Nephron progenitor cell (in vitro differentiated cells): ENCODE data around the gene ALG1L2.
"Not testable (repeated sequence)": the region's sequence is repeated elsewhere in the genome, so short reads cannot be mapped to it uniquely, and the experiment has no call there.

ENCODE experiments used
- DNase-seq: peaks from one replicate; pipeline ENCODE4 v3.0.0; 2021
- H3K27ac Mint-ChIP-seq: 2 replicates; pipeline ENCODE4 v1.8.0; 2021; ENCODE audit warnings: mild to moderate bottlenecking, moderate library complexity, mixed read lengths
- H3K27me3 Mint-ChIP-seq: 2 replicates; pipeline ENCODE4 v1.8.0; 2021; ENCODE audit warnings: mild to moderate bottlenecking, low read depth, mixed read lengths; ENCODE audit not compliant: poor library complexity
- H3K36me3 Mint-ChIP-seq: 2 replicates; pipeline ENCODE4 v1.8.0; 2021; ENCODE audit warnings: low read depth, mixed read lengths
- H3K4me1 Mint-ChIP-seq: 2 replicates; pipeline ENCODE4 v1.8.0; 2021; ENCODE audit warnings: mixed read lengths
- H3K4me3 Mint-ChIP-seq: 2 replicates; pipeline ENCODE4 v1.8.0; 2021; ENCODE audit warnings: mild to moderate bottlenecking, moderate library complexity, mixed read lengths
- H3K9me3 Mint-ChIP-seq: 2 replicates; pipeline ENCODE4 v1.8.0; 2021; ENCODE audit warnings: mild to moderate bottlenecking, moderate library complexity, mixed read lengths
- TF ChIP-seq, protein P1 (sequence below): fragments of 200-600 bp; sonication (generic); IDR thresholded peaks from 2 replicates; pipeline ENCODE4 v1.5.0; 2021; ENCODE audit warnings: antibody characterized with exemption

ALG1L2 gene

DNA sequence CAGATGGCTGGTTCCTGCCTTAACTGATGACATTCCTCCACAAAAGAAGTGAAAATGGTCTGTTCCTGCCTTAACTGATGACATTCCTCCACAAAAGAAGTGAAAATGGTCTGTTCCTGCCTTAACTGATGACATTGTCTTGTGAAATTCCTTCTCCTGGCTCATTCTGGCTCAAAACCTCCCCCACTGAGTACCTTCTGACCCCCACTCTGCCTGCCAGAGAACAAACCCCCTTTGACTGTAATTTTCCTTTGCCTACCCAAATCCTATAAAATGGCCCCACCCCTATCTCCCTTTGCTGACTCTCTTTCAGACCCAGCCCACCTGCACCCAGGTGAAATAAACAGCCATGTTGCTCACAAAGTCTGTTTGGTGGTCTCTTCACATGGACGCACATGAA lies 22.5 kb upstream of the ALG1L2 start:
- not testable (repeated sequence) for H3K36me3 Mint-ChIP-seq, H3K27ac Mint-ChIP-seq, H3K9me3 Mint-ChIP-seq, DNase-seq, H3K4me3 Mint-ChIP-seq, H3K27me3 Mint-ChIP-seq
- peaks cover 63% of the 10 kb centered on the region for H3K4me1 Mint-ChIP-seq

GRCh38 chr3:130073582-130073981 lies 8.0 kb upstream of the ALG1L2 start:
- no peaks in the 10 kb centered on the region for H3K36me3 Mint-ChIP-seq
- TF ChIP-seq, protein P1, sequence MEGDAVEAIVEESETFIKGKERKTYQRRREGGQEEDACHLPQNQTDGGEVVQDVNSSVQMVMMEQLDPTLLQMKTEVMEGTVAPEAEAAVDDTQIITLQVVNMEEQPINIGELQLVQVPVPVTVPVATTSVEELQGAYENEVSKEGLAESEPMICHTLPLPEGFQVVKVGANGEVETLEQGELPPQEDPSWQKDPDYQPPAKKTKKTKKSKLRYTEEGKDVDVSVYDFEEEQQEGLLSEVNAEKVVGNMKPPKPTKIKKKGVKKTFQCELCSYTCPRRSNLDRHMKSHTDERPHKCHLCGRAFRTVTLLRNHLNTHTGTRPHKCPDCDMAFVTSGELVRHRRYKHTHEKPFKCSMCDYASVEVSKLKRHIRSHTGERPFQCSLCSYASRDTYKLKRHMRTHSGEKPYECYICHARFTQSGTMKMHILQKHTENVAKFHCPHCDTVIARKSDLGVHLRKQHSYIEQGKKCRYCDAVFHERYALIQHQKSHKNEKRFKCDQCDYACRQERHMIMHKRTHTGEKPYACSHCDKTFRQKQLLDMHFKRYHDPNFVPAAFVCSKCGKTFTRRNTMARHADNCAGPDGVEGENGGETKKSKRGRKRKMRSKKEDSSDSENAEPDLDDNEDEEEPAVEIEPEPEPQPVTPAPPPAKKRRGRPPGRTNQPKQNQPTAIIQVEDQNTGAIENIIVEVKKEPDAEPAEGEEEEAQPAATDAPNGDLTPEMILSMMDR = no peak

DNA sequence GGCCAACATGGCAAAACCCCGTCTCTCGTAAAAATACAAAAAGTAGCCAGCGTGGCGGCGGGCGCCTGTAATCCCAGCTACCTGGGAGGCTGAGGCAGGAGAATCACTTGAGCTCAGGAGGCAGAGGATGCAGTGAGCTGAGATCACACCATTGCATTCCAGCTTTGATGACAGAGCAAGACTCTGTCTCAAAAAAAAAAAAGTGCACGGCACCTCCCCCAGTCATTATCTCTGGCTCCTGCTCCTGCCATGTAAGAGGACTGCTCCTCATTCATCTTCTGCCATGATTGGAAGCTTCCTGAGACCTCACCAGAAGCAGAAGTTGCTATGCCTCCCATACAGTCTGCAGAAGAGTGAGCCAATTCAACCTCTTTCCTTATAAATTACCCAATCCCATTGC lies 4.0 kb upstream of the ALG1L2 start:
- H3K36me3 Mint-ChIP-seq = no peaks in the 10 kb centered on the region
- H3K9me3 Mint-ChIP-seq = peaks cover 3% of the 10 kb centered on the region
- peaks cover 8% of the 10 kb centered on the region for H3K27me3 Mint-ChIP-seq
- no peak overlapping the region for H3K4me3 Mint-ChIP-seq
- peaks cover 14% of the 10 kb centered on the region for H3K4me1 Mint-ChIP-seq
- no peak overlapping the region for H3K27ac Mint-ChIP-seq
- TF ChIP-seq, protein P1 = no peak
- no peak for DNase-seq

More at GRCh38 chr3:130073582-130073981, 8.0 kb upstream of the ALG1L2 start:
- DNase-seq = no peak
- Mint-ChIP-seq H3K4me1 (no peaks in the 10 kb centered on the region), H3K9me3 (peaks cover 9% of the 10 kb centered on the region), H3K27me3 (peaks cover 7% of the 10 kb centered on the region), H3K4me3 (no peak overlapping the region), H3K27ac (no peak overlapping the region)

DNA sequence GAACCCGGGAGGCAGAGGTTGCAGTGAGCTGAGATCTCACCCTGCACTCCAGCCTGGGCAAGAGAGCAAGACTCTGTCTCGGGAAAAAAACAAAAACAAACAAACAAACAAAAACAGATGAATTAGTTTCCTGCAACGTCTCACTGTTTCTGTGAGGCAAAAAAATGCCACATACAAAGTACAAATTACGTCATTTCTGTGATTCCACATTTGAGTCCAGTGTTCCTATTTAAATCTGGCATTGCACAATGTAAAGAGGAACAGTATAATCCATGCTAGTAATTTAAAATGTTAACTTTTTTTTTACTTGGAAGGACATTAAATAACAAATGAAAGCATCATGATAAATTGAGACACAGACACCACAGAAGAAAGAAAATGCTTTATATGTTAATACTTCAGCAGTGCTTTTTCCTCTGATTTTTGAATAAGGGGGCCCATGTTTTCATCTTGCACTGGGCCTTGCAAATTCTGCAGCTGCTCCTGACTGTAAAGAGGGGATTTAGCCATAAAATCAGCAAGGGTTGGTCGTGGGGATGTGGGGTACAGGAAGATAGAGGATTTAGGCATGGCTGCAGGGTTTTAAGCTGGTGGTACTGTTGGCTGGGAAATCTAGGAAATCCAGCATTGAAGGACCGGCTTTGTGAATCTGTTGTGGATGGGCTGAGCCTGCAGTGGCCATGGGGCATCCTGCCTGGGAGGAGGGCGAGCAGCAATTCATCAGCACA lies 1.9 kb downstream of the ALG1L2 start:
- H3K36me3 Mint-ChIP-seq, H3K27ac Mint-ChIP-seq, H3K4me3 Mint-ChIP-seq, DNase-seq: not testable (repeated sequence)
- Mint-ChIP-seq H3K27me3 (peaks cover 11% of the 10 kb centered on the region), H3K4me1 (peaks cover 14% of the 10 kb centered on the region), H3K9me3 (peaks cover 10% of the 10 kb centered on the region)

GRCh38 chr3:130084436-130084980 lies 2.9 kb downstream of the ALG1L2 start:
- Mint-ChIP-seq H3K27ac (no peak overlapping the region), H3K4me3 (no peak overlapping the region), H3K4me1 (peaks cover 14% of the 10 kb centered on the region), H3K9me3 (peaks cover 13% of the 10 kb centered on the region), H3K27me3 (peaks cover 11% of the 10 kb centered on the region), H3K36me3 (no peaks in the 10 kb centered on the region)
- DNase-seq = no peak
- TF ChIP-seq, protein P1 = no peak

GRCh38 chr3:130085881-130086280 lies 4.2 kb downstream of the ALG1L2 start:
- TF ChIP-seq, protein P1 = no peak
- peaks cover 10% of the 10 kb centered on the region for H3K4me1 Mint-ChIP-seq
- DNase-seq = no peak
- H3K9me3 Mint-ChIP-seq = peaks cover 13% of the 10 kb centered on the region
- peaks cover 7% of the 10 kb centered on the region for H3K27me3 Mint-ChIP-seq
- no peak overlapping the region for H3K27ac Mint-ChIP-seq
- no peaks in the 10 kb centered on the region for H3K36me3 Mint-ChIP-seq
- no peak overlapping the region for H3K4me3 Mint-ChIP-seq

DNA sequence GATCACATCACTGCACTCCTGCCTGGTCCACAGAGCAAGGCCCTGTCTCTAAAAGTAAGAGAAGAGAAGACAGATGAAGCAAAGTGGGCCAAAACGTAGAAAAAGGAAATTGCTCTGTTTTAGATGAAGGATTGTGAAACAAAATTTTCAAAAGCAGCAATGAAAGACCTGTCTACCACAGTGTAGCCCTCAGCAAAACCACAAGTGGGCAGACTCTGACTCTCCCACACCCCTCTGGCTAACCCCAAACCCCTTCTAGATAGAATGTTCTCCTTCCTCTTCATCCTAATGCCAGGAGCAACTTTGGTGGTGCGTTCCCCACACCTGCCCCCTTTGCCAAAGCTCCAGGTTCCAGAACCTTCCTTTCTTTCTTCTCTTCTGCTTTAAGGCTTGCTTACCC lies 5.0 kb downstream of the ALG1L2 start:
- peaks cover 13% of the 10 kb centered on the region for H3K9me3 Mint-ChIP-seq

More for the DNA sequence above, 5.0 kb downstream of the ALG1L2 start:
- DNase-seq, H3K4me3 Mint-ChIP-seq, H3K4me1 Mint-ChIP-seq, H3K36me3 Mint-ChIP-seq, H3K27me3 Mint-ChIP-seq: not testable (repeated sequence)
- H3K27ac Mint-ChIP-seq = peak overlapping the region; percentile 63
